Activated gamma-delta T cell (primary cell): ENCODE data around the gene CRELD1.
A peak's percentile ranks its signal among the peaks of the same experiment; 100 is the strongest.
"Not testable (repeated sequence)": the region's sequence is repeated elsewhere in the genome, so short reads cannot be mapped to it uniquely, and the experiment has no call there.

Experiments
- DNase-seq: peaks from one replicate; lab custom pipeline; 2025; lab: John Stamatoyannopoulos, UW

Gene CRELD1

GRCh38 chr3:9934993-9935392 is 1.4 kb downstream of the CRELD1 start:
- no peak for DNase-seq

GRCh38 chr3:9935966-9936510 is 2.4 kb downstream of the CRELD1 start:
- DNase-seq: no peak

- DNase-seq: no peak
Measured at GRCh38 chr3:9937486-9938238, 4.0 kb downstream of the CRELD1 start.

GRCh38 chr3:9938966-9939365 is 5.3 kb downstream of the CRELD1 start:
- no peak for DNase-seq

GRCh38 chr3:9939906-9940305 is 6.3 kb downstream of the CRELD1 start:
- DNase-seq: not testable (repeated sequence)

- no peak for DNase-seq
Measured at GRCh38 chr3:9940746-9941145, 7.1 kb downstream of the CRELD1 start.

- no peak for DNase-seq
Measured at GRCh38 chr3:9942164-9942563, 8.5 kb downstream of the CRELD1 start.

GRCh38 chr3:9942934-9943690 is 9.5 kb downstream of the CRELD1 start:
- no peak for DNase-seq

- no peak for DNase-seq
Measured at GRCh38 chr3:9944271-9944670, 10.6 kb downstream of the CRELD1 start.

GRCh38 chr3:9945358-9945757 is 11.7 kb downstream of the CRELD1 start:
- no peak for DNase-seq

- DNase-seq: peak; percentile 69
Measured at GRCh38 chr3:9946112-9947024, 12.7 kb downstream of the CRELD1 start.

- no peak for DNase-seq
Measured at GRCh38 chr3:9947025-9947995, 13.7 kb downstream of the CRELD1 start.

- no peak for DNase-seq
Measured at GRCh38 chr3:9948586-9948985, 15.0 kb downstream of the CRELD1 start.

- DNase-seq: no peak
Measured at GRCh38 chr3:9949115-9949514, 15.5 kb downstream of the CRELD1 start.

GRCh38 chr3:9949626-9950025 is 16.0 kb downstream of the CRELD1 start:
- no peak for DNase-seq

- no peak for DNase-seq
Measured at GRCh38 chr3:9951126-9951525, 17.5 kb downstream of the CRELD1 start.

GRCh38 chr3:9951598-9951961 is 17.9 kb downstream of the CRELD1 start:
- no peak for DNase-seq

- DNase-seq: peak; percentile 19
Measured at GRCh38 chr3:9951962-9952805, 18.6 kb downstream of the CRELD1 start, which contains the start of gene PRRT3. TSS of gene PRRT3 (minus strand) at chr3:9952408. CDS start at chr3:9950115, 2,293 bp downstream.

GRCh38 chr3:9955067-9955502 is 21.5 kb downstream of the CRELD1 start:
- no peak for DNase-seq
